Aorta (tissue), 5 donors: Measurements from ENCODE around the gene TRAFD1. TPM values are rescaled to one million over a fixed set of nuclear protein-coding genes. Genes with fewer than 3 reads are reported as not detected.

ENCODE experiments used
- ATAC-seq: fragments of 200-7000 bp; cut with Tn5 transposase; one replicate; pipeline ENCODE4 v1.9.1; 2022; ENCODE audit warnings: moderate library complexity; ENCODE audit not compliant: low FRiP score
- DNase-seq, 2 donors: peaks; one replicate each; pipeline ENCODE4 v3.0.0-alpha.2; 2020
- H3K27ac ChIP-seq, 2 donors: one replicate each; pipeline ENCODE4 v1.5.1; 2013; ENCODE audit warnings: low read length in 2 of 2, mild to moderate bottlenecking in 2 of 2, moderate library complexity in 2 of 2, control low read depth in 1 of 2, inconsistent platforms in 1 of 2, low read depth in 1 of 2
- H3K27me3 ChIP-seq, 2 donors: one replicate each; pipeline ENCODE4 v1.6.1; 2013; ENCODE audit warnings: control low read depth in 1 of 2, low read length in 1 of 2, mild to moderate bottlenecking in 1 of 2, moderate library complexity in 1 of 2; ENCODE audit not compliant: insufficient read depth in 2 of 2, control insufficient read depth in 1 of 2
- H3K36me3 ChIP-seq, 2 donors: one replicate each; pipeline ENCODE4 v1.6.1; 2013; ENCODE audit warnings: control low read depth in 1 of 2, low read length in 1 of 2, mild to moderate bottlenecking in 1 of 2; ENCODE audit not compliant: insufficient read depth in 2 of 2, control insufficient read depth in 1 of 2
- H3K4me1 ChIP-seq, 2 donors: one replicate each; pipeline ENCODE4 v1.6.1; 2013; ENCODE audit warnings: low read length in 2 of 2, control low read depth in 1 of 2, mild to moderate bottlenecking in 1 of 2, moderate library complexity in 1 of 2; ENCODE audit not compliant: insufficient read depth in 2 of 2, control insufficient read depth in 1 of 2
- H3K4me3 ChIP-seq, 2 donors: one replicate each; pipeline ENCODE4 v1.5.1; 2013; ENCODE audit warnings: low read length in 2 of 2, control low read depth in 1 of 2, mild to moderate bottlenecking in 1 of 2
- H3K9me3 ChIP-seq: one replicate; pipeline ENCODE4 v1.6.1; 2013; ENCODE audit warnings: mild to moderate bottlenecking, low read length; ENCODE audit not compliant: control insufficient read depth
- WGBS, 2 donors: extraction: QIAGEN DNeasy Blood & Tissue Kit; methylation state at CpG; one replicate each; pipeline ENCODE4 v1.1.7; 2013; 5-methylcytosine and 5-hydroxymethylcytosine counted together
- intact Hi-C, 2 donors: fragments of 100-400 bp; cut with DNase I; formaldehyde crosslinking; loops; one replicate each; pipeline versions ENCODE4 v1.14.2 to v1.15.0; 2022
- polyA plus RNA-seq, 2 donors: library from polyadenylated mRNA; stranded (reverse); fragments of 200-250 nt; gene quantifications; one replicate each; pipeline ENCODE4 v1.2.3, GENCODE V29; 2013
- total RNA-seq, 2 donors: library from RNA; stranded (reverse); fragmentation: NEBNext Ultra II Directional; extraction: Animal tissue kit (Norgen Biotek cat#: 25700); gene quantifications; one replicate each; pipeline ENCODE4 v1.2.1, GENCODE V29; 2021
- donor health status: healthy with polysubstance abuse.
- donor health status: Bipolar disorder and iron deficiency.
- donor health status: DM: no; HTN: no; CAD: no.
- donor health status: DM: no; HTN: no; CAD: no.
- donor health status: DM: yes; HTN: yes; CAD: no.

Gene TRAFD1
- total and polyA plus RNA-seq, 4 donors = 8.9 to 35.5 (median 23.6) TPM

DNA sequence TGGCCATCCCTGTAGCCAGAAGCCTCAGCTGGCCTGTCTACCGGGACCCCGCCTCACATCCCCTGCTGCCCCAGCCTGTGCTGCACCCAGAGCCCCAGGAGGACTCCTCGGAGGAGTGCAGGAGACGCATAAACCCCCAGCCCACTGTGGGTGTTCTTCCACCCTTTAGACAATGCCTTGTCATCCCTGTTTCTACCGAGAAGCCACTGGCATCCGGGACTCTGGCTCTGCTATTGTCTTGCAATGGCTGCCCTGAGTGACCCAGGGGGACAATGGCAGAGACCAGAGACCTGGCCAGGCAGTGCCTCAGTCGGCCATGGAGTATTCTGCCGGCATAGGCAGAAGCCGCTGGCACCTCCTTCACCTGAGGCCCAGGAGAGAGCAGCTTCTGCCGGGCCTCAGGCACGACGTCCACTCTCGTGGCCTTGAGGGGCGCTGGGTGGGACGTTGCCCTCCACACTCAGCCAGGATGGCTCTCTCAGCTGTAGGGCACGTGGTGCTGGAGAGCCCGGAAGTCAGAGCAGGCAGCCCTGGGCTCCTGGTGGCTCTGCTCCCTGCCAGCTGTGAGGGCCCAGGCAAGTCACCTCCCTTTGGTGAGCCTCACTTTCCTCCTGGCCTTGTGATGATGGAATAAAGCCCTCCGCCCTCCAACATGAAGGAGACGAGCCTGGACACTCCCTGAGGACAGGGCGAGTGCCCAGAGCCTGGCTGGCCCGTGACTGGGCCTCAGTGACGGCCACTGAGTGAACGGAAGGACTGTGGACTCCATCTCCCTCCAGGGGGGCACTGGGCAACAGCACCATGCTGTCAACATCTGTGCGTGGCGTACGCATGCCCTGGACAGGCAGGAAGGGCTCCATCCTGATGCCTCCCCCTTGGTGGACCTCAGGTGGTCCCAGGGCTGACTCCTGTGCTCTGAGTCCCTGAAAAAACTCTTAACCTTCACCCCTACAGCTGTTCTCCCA, 41.0 kb downstream of the TRAFD1 start:
- no peak overlapping the region for H3K4me3 ChIP-seq
- DNase-seq (peak in 1 of 2 donors; percentile 61), ATAC-seq (no peak)
- no peak overlapping the region for H3K27ac ChIP-seq
- no peaks in the 10 kb centered on the region for H3K4me1 ChIP-seq
- H3K36me3 ChIP-seq = peaks cover 5 to 6% of the 10 kb centered on the region in 2 donors
- no peaks in the 10 kb centered on the region for H3K9me3 ChIP-seq
- no peaks in the 10 kb centered on the region for H3K27me3 ChIP-seq
- intact Hi-C loops = no loop called here
- WGBS, 2 donors = 93% methylated on average over 26 of the region's 26 CpGs

DNA sequence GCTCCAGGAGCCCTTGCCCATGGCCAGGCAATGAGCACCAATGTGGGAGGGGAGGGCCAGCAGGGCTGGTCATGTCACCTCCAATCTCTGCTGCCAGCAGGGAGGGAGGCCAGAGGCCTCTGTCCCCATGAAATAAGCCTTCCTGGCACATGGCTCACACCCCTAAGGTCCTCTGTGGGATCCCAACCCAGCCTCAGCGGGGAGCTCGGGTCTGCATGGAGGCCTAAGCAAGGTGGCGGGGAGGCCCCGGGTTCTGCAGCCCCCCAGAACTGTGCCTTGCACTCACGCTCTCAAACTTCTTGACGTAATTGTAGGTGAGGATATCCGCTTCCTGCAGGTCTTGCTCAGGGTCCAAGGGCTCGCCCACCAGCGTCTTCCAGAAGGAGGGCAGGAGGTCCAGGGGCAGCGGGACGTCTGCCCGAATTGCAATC, 41.7 kb downstream of the TRAFD1 start:
- WGBS, 2 donors = 94 to 96% methylated on average over 12 of the region's 12 CpGs
- Histone ChIP-seq H3K27ac (no peak overlapping the region), H3K4me1 (no peaks in the 10 kb centered on the region), H3K36me3 (peaks cover 5 to 6% of the 10 kb centered on the region in 2 donors), H3K9me3 (no peaks in the 10 kb centered on the region), H3K4me3 (no peak overlapping the region), H3K27me3 (no peaks in the 10 kb centered on the region)
- DNase-seq (peak in 1 of 2 donors; percentile 61), ATAC-seq (no peak)
- intact Hi-C loops = no loop called here

DNA sequence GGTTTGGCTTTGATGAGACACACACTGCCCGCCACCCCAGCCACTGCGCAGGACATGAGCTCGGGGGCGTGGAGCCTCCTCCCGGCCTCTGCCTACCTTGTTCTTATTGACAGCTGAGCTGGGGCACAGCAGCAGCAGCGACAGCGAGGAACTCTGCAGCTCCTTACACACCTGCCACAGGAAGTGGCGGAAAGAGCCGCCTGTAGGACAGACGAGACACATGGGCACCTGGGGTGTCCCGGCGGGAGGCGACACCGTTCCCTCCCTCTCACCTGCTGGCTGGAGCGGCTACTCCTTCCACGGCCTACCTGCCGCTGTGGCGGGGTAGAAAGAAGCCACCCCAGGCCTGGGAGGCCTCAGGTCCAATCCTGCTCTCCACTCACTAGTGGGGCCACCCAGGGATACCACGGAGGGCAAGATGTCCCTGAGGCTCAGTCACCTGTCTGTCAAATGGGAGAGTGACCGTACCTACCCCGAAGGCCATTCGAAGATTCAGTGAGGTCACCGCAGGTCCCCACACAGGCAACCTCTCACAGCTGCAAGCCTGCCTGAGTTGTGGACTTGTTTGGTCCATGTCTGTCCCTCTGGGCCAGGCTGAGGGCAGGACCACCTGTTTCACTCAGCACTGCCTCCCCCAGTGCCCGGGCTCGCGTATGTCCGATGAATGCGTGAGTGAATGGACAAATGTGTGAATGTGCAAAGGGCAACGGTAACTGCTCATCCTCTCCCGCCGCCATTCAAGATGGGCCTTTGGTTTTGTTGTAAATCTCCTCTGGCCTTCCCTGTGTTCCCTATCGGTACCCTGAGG, 42.6 kb downstream of the TRAFD1 start:
- Histone ChIP-seq H3K4me3 (no peak overlapping the region), H3K27ac (no peak overlapping the region), H3K9me3 (no peaks in the 10 kb centered on the region), H3K36me3 (peaks cover under 1 to 5% of the 10 kb centered on the region in 2 donors), H3K4me1 (no peaks in the 10 kb centered on the region), H3K27me3 (no peaks in the 10 kb centered on the region)
- DNase-seq (peak in 1 of 2 donors; percentile 61), ATAC-seq (no peak)
- intact Hi-C loops = no loop called here
- WGBS, 2 donors = 89 to 92% methylated on average over 32 of the region's 32 CpGs

DNA sequence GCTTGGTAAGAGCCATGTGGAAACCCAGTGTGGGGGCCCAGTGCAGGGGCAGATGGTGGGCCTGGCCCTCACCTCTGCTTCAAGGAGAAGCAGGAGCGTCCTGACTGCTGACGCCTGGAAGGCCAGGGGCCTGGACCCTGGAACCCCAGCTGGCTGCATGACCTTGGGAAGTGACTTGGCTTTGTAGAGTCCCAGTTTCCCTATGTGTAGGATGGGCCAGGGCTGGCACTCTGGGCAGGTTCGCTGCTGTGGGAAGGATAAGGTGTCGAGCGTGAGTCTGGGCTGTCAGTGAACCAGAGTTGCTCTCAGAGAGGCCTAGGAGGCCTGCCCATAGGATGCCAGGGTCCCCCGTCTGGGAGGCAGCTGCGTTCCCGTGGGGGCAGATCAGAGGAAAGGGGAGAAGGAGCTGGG, 43.2 kb downstream of the TRAFD1 start:
- peaks cover 0 to 5% of the 10 kb centered on the region in 2 donors for H3K36me3 ChIP-seq
- H3K9me3 ChIP-seq = no peaks in the 10 kb centered on the region
- intact Hi-C loops = no loop called here
- ATAC-seq = no peak
- no peak overlapping the region for H3K27ac ChIP-seq
- no peaks in the 10 kb centered on the region for H3K4me1 ChIP-seq
- no peak overlapping the region for H3K4me3 ChIP-seq
- DNase-seq = peak in 1 of 2 donors; percentile 68
- H3K27me3 ChIP-seq = no peaks in the 10 kb centered on the region
- 89 to 91% methylated on average over 7 to 8 of the region's 8 CpGs for WGBS, 2 donors

DNA sequence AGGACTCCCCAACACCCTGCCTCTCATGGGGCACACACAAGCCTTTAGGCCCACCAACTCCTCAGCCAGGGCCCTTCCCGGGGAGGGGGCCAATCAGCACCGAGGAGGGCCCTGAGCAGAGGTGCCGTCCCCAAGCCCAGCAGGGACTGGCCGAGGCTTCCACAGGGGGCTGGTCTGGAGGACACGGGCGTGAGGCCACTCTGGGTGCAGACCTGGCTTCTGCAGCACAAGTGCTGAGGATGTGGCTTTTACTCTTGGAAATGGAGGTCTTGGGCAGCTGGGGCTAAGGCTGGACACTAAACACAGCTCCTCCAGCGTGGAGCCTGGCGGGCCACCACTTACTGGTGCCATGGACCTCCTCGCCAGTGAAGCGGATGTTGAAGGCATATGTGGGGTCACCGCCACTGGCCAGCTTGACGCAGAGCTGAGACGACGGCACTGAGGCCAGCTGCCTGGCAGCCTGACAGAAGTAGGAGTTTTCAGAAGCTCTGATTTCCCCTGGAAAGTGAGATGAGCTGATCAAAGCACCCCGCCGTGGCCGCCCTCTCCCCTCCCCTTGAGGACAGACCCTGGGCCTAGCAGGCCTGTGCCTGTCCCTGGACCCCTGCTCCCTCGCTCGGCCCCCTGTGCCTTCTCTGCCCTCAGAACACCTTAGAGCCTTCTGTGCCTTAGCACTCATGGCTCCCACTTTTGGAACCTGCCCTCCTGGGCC, 44.0 kb downstream of the TRAFD1 start:
- ATAC-seq = no peak
- peak in 1 of 2 donors; percentile 65 for DNase-seq

DNA sequence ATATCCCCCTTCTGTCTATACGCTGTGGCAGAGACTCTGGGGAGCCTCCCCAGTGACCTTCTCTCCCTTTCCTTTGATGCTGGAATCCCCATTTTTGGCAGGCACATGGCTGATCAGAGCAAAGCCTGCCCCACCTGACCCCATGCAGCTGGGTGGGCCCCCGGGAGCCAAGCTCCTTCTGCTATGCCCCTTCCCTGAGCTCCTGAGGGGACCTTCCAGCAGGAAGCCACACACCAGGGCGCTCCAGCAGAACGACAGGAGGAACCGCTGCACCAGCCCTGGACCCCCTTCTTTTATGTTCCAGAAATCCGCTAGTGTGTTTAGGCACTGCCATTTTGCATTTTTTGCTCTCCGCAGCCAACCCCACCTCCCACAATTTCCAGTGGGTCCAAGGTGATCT, 44.6 kb downstream of the TRAFD1 start:
- DNase-seq = peak in 1 of 2 donors; percentile 51
- H3K27ac ChIP-seq = no peak overlapping the region
- intact Hi-C loops = loop anchor here in 1 of 2 donors (10.0 kb wide), 1 partner anchor 225 kb away; no protein-coding TSS in a partner anchor
- H3K36me3 ChIP-seq = peaks cover 0 to 5% of the 10 kb centered on the region in 2 donors
- no peak overlapping the region for H3K4me3 ChIP-seq
- no peaks in the 10 kb centered on the region for H3K4me1 ChIP-seq
- WGBS, 2 donors = 89 to 91% methylated on average over 7 of the region's 7 CpGs
- no peaks in the 10 kb centered on the region for H3K9me3 ChIP-seq
- ATAC-seq = no peak
- no peaks in the 10 kb centered on the region for H3K27me3 ChIP-seq

More for the DNA sequence above, 44.0 kb downstream of the TRAFD1 start:
- Histone ChIP-seq H3K4me1 (no peaks in the 10 kb centered on the region), H3K27me3 (no peaks in the 10 kb centered on the region), H3K4me3 (no peak overlapping the region), H3K27ac (no peak overlapping the region), H3K36me3 (peaks cover 0 to 5% of the 10 kb centered on the region in 2 donors), H3K9me3 (no peaks in the 10 kb centered on the region)
- intact Hi-C loops = no loop called here
- 84 to 86% methylated on average over 19 of the region's 19 CpGs for WGBS, 2 donors

DNA sequence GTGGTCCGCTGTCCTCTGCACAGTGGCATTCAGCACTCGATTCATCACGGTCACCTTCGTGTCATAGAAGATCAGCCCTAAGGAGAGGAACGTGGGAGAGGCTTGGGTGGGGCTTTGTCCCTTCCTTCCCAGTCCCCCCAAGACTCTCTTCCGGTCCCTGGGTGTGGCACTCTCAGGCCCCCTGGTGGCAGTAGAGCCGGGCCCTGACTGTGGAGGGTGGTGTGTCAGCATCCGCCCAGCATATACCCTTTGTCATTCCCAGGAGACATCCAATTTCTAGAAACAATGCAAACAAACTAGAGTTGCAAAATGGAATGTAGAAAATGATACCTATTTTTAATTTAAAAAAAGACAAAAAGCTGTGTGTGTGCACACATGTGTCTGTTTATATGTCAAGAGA, 45.0 kb downstream of the TRAFD1 start:
- peaks cover 0 to 5% of the 10 kb centered on the region in 2 donors for H3K36me3 ChIP-seq
- ATAC-seq (no peak), DNase-seq (peak in 1 of 2 donors; percentile 72)

More for the DNA sequence above, 45.0 kb downstream of the TRAFD1 start:
- Histone ChIP-seq H3K9me3 (no peaks in the 10 kb centered on the region), H3K4me3 (no peak overlapping the region), H3K4me1 (no peaks in the 10 kb centered on the region), H3K27me3 (no peaks in the 10 kb centered on the region), H3K27ac (no peak overlapping the region)
- intact Hi-C loops = loop anchor here in 1 of 2 donors (10.0 kb wide), 1 partner anchor 226 kb away; no protein-coding TSS in a partner anchor
- 67 to 68% methylated on average over 8 of the region's 8 CpGs for WGBS, 2 donors
